H1 (cell line): Measurements from ENCODE around the gene AGAP3. TPM values are rescaled to one million over a fixed set of nuclear protein-coding genes. Genes with fewer than 3 reads are reported as not detected.

Source experiments
- CTCF ChIA-PET: fragments of 300-600 bp; sonication (Branson Sonifier 250); formaldehyde crosslinking; loops from one replicate; lab custom pipeline; 2021; ENCODE audit not compliant: partially characterized antibody; lab: Charles Lee
- POLR2A ChIA-PET: fragments of 300-600 bp; sonication (Branson Sonifier 250); formaldehyde crosslinking; loops from one replicate; lab custom pipeline; 2021; ENCODE audit warnings: inconsistent platforms; ENCODE audit not compliant: partially characterized antibody; lab: Charles Lee
- DNase-seq, 2 experiments: peaks; one replicate each; pipeline versions ENCODE4 v3.0.0 to v3.0.0-alpha.2; 2010 to 2022; ENCODE audit warnings: low spot score in 2 of 2, low read depth in 1 of 2, mixed read lengths in 1 of 2
- FAIRE-seq: peaks from 2 replicates; lab custom pipeline; 2011; peaks lifted over from hg19 to GRCh38; lab: Jason Lieb, UNC
- H2AFZ ChIP-seq: 2 replicates; pipeline ENCODE4 v1.8.1; 2012; ENCODE audit warnings: low read length, inconsistent platforms
- H2AK5ac ChIP-seq: 2 replicates; pipeline ENCODE4 v1.6.1; 2013; ENCODE audit warnings: low read depth, low read length
- H2BK120ac ChIP-seq: replicated peaks from 2 replicates; pipeline ENCODE3; 2013; ENCODE audit warnings: low read depth, low read length, inconsistent platforms
- H2BK12ac ChIP-seq: 2 replicates; pipeline ENCODE4 v1.6.1; 2013; ENCODE audit warnings: low read depth, low read length
- H2BK15ac ChIP-seq: 2 replicates; pipeline ENCODE4 v1.6.1; 2013; ENCODE audit warnings: low read length
- H2BK20ac ChIP-seq: 2 replicates; pipeline ENCODE4 v1.6.1; 2013; ENCODE audit warnings: low read length
- H2BK5ac ChIP-seq: 2 replicates; pipeline ENCODE4 v1.6.1; 2013; ENCODE audit warnings: low read depth, low read length
- H3K14ac ChIP-seq: 2 replicates; pipeline ENCODE4 v1.6.1; 2013; ENCODE audit warnings: inconsistent platforms; ENCODE audit not compliant: insufficient read length
- H3K18ac ChIP-seq: 2 replicates; pipeline ENCODE4 v1.6.1; 2013; ENCODE audit warnings: low read length; ENCODE audit errors: extremely low read depth
- H3K23ac ChIP-seq: 2 replicates; pipeline ENCODE4 v1.6.1; 2013; ENCODE audit warnings: inconsistent platforms; ENCODE audit not compliant: insufficient read length
- H3K23me2 ChIP-seq: 2 replicates; pipeline ENCODE4 v1.6.1; 2013; ENCODE audit warnings: low read depth, low read length
- H3K27ac ChIP-seq: 2 replicates; pipeline ENCODE4 v1.6.1; 2011; ENCODE audit warnings: low read depth, low read length, inconsistent platforms
- H3K27me3 ChIP-seq, 4 experiments: replicated peaks in 1 of 4; 1 replicate in 1 of 4; 2 replicates in 3 of 4; pipeline versions ENCODE4 v1.6.1 to v1.8.1; 2011 to 2013; ENCODE audit warnings: low read length in 3 of 4, mild to moderate bottlenecking in 3 of 4, inconsistent platforms in 2 of 4, mixed read lengths in 2 of 4, moderate library complexity in 1 of 4; ENCODE audit not compliant: control insufficient read depth in 3 of 4, insufficient read depth in 3 of 4; ENCODE audit errors: extremely low read depth in 1 of 4
- H3K36me3 ChIP-seq, 4 experiments: 2 replicates each; pipeline versions ENCODE4 v1.6.1 to v1.8.1; 2011 to 2013; ENCODE audit warnings: mild to moderate bottlenecking in 4 of 4, low read length in 3 of 4, moderate library complexity in 2 of 4, control low read depth in 1 of 4, inconsistent platforms in 1 of 4; ENCODE audit not compliant: insufficient read depth in 4 of 4, control insufficient read depth in 2 of 4
- H3K4ac ChIP-seq: replicated peaks from 2 replicates; pipeline ENCODE3; 2013; ENCODE audit warnings: low read length, low read depth, mixed read lengths, inconsistent platforms; ENCODE audit not compliant: insufficient read length
- H3K4me1 ChIP-seq, 4 experiments: replicated peaks in 1 of 4; 1 replicate in 1 of 4; 2 replicates in 3 of 4; pipeline versions ENCODE4 v1.6.1 to v1.8.1; 2011 to 2013; ENCODE audit warnings: low read length in 3 of 4, inconsistent platforms in 2 of 4, mixed read lengths in 1 of 4; ENCODE audit not compliant: insufficient read depth in 4 of 4, control insufficient read depth in 3 of 4
- H3K4me2 ChIP-seq, 2 experiments: 2 replicates each; pipeline versions ENCODE4 v1.6.1 to v1.8.1; 2011 to 2013; ENCODE audit warnings: low read depth in 2 of 2, low read length in 2 of 2, control low read depth in 1 of 2, inconsistent platforms in 1 of 2, mild to moderate bottlenecking in 1 of 2; ENCODE audit not compliant: insufficient read depth in 1 of 2
- H3K4me3 ChIP-seq, 4 experiments: fragments of 200-600, 300-600 bp in 1 of 4; sonication (generic), shearing (Covaris generic), sonication (Bioruptor Twin) in 1 of 4; 2 replicates each; pipeline versions ENCODE4 v1.5.1 to v1.8.1; 2011 to 2016; ENCODE audit warnings: low read length in 4 of 4, low read depth in 3 of 4, control low read depth in 2 of 4, inconsistent platforms in 2 of 4, mild to moderate bottlenecking in 2 of 4, mixed read lengths in 1 of 4, moderate library complexity in 1 of 4; ENCODE audit not compliant: insufficient read depth in 2 of 4; ENCODE audit errors: extremely low read depth in 1 of 4
- H3K56ac ChIP-seq: replicated peaks from 2 replicates; pipeline ENCODE3; 2013; ENCODE audit warnings: low read depth, mild to moderate bottlenecking, mixed read lengths, low read length, inconsistent platforms; ENCODE audit not compliant: insufficient read length
- H3K79me1 ChIP-seq: 2 replicates; pipeline ENCODE4 v1.6.1; 2013; ENCODE audit warnings: low read depth, low read length, control low read depth
- H3K79me2 ChIP-seq, 2 experiments: 2 replicates each; pipeline versions ENCODE4 v1.6.1 to v1.8.1; 2012 to 2013; ENCODE audit warnings: low read length in 2 of 2, mild to moderate bottlenecking in 2 of 2, inconsistent platforms in 1 of 2; ENCODE audit not compliant: insufficient read depth in 2 of 2, control insufficient read depth in 1 of 2
- H3K9ac ChIP-seq, 4 experiments: replicated peaks in 1 of 4; 1 replicate in 1 of 4; 2 replicates in 3 of 4; pipeline versions ENCODE4 v1.6.1 to v1.8.1; 2011 to 2013; ENCODE audit warnings: low read depth in 3 of 4, low read length in 3 of 4, control low read depth in 2 of 4, mild to moderate bottlenecking in 2 of 4, moderate library complexity in 2 of 4, inconsistent platforms in 1 of 4; ENCODE audit errors: extremely low read depth in 1 of 4
- H3K9me3 ChIP-seq, 2 experiments: 2 replicates each; pipeline versions ENCODE4 v1.6.1 to v1.8.1; 2012 to 2013; ENCODE audit warnings: mild to moderate bottlenecking in 2 of 2, moderate library complexity in 2 of 2, control low read depth in 1 of 2, inconsistent platforms in 1 of 2, low read depth in 1 of 2, low read length in 1 of 2, mixed read lengths in 1 of 2; ENCODE audit not compliant: insufficient read depth in 2 of 2
- H4K20me1 ChIP-seq, 2 experiments: replicated peaks in 1 of 2; 2 replicates each; pipeline versions ENCODE3 to v1.8.1; 2011 to 2013; ENCODE audit warnings: inconsistent platforms in 2 of 2, low read length in 2 of 2, mild to moderate bottlenecking in 1 of 2; ENCODE audit not compliant: insufficient read depth in 2 of 2, control insufficient read depth in 1 of 2
- H4K5ac ChIP-seq: 2 replicates; pipeline ENCODE4 v1.6.1; 2013; ENCODE audit warnings: low read length, low read depth, mixed read lengths, inconsistent platforms; ENCODE audit not compliant: insufficient read length
- H4K8ac ChIP-seq: 2 replicates; pipeline ENCODE4 v1.8.0; 2013; ENCODE audit warnings: mild to moderate bottlenecking, moderate library complexity, low read length, inconsistent platforms; ENCODE audit not compliant: insufficient read depth; ENCODE audit errors: extremely low read depth
- H4K91ac ChIP-seq: replicated peaks from 2 replicates; pipeline ENCODE3; 2013; ENCODE audit warnings: low read length, mixed read lengths, inconsistent platforms; ENCODE audit not compliant: insufficient read length
- BCL11A ChIP-seq, 2 experiments: IDR thresholded peaks; one replicate each; pipeline ENCODE4 v1.6.1; 2011; ENCODE audit warnings: low read depth in 2 of 2, low read length in 2 of 2, mild to moderate bottlenecking in 2 of 2
- CBX5 ChIP-seq: fragments of 300-800, 300-1000 bp; sonication (generic); IDR thresholded peaks from 2 replicates; pipeline ENCODE4 v1.7.1; 2016; ENCODE audit warnings: antibody characterized with exemption, low read length, low read depth
- MAFK ChIP-seq: IDR thresholded peaks from 2 replicates; pipeline ENCODE4 v1.6.1; 2012; ENCODE audit warnings: low read depth, mild to moderate bottlenecking, improper control_type of control experiment, low read length
- PHF8 ChIP-seq: fragments of 200-600 bp; sonication (generic); conservative IDR thresholded peaks from 2 replicates; pipeline ENCODE4 v1.7.1; 2012; ENCODE audit warnings: low read depth, mild to moderate bottlenecking, inconsistent platforms, low read length, moderate library complexity
- WGBS, 2 experiments: shearing (Covaris generic) in 1 of 2; methylation state at CpG; one replicate each; pipeline versions ENCODE4 v1.1.6 to v1.1.7; 2013 to 2015; ENCODE audit warnings: low lambda C conversion rate in 2 of 2, mixed read lengths in 2 of 2, inconsistent platforms in 1 of 2, low coverage in 1 of 2, missing lambda C conversion rate in 1 of 2; ENCODE audit not compliant: insufficient replicate concordance in 2 of 2, insufficient coverage in 1 of 2, insufficient read length in 1 of 2; ENCODE audit errors: extremely low coverage in 1 of 2, missing lambda C conversion rate in 1 of 2; 5-methylcytosine and 5-hydroxymethylcytosine counted together
- polyA plus RNA-seq, 7 experiments: library from polyadenylated mRNA; depleted of rRNA in 3 of 7; stranded (reverse) in 5 of 7; unstranded in 2 of 7; fragments of >200 nt in 5 of 7; fragments of 200-250 nt in 2 of 7; gene quantifications; 1 replicate in 5 of 7; 2 replicates in 1 of 7; 4 replicates in 1 of 7; pipeline versions ENCODE4 v1.2.1 to v1.2.3, GENCODE V29; 2011 to 2013; ENCODE audit warnings: missing spikeins in 2 of 7, mixed read lengths in 2 of 7
- total RNA-seq: library from RNA; stranded (reverse); fragmentation: NEBNext Ultra II Directional; extraction: Animal tissue kit (Norgen Biotek cat#: 25700); gene quantifications from 2 replicates; pipeline ENCODE4 v1.2.1, GENCODE V29; 2021
- TF ChIP-seq, protein P1 (sequence below), 3 experiments: IDR thresholded peaks; 1 replicate in 2 of 3; 2 replicates in 1 of 3; pipeline versions ENCODE4 v1.5.1 to v1.6.1; 2011; ENCODE audit warnings: low read length in 3 of 3, mild to moderate bottlenecking in 3 of 3, inconsistent platforms in 2 of 3, low read depth in 1 of 3, moderate library complexity in 1 of 3; ENCODE audit not compliant: insufficient read depth in 1 of 3; ENCODE audit errors: control extremely low read depth in 1 of 3
- TF ChIP-seq, protein P2 (sequence below): IDR thresholded peaks from 2 replicates; pipeline ENCODE4 v1.6.1; 2012; ENCODE audit warnings: low read length, inconsistent platforms

The AGAP3 gene
- total and polyA plus RNA-seq, 2 of the 8 experiments (the other 6 are each of a cell fraction or from before 2014, with no cell fraction given): 66.4 to 120 TPM

DNA sequence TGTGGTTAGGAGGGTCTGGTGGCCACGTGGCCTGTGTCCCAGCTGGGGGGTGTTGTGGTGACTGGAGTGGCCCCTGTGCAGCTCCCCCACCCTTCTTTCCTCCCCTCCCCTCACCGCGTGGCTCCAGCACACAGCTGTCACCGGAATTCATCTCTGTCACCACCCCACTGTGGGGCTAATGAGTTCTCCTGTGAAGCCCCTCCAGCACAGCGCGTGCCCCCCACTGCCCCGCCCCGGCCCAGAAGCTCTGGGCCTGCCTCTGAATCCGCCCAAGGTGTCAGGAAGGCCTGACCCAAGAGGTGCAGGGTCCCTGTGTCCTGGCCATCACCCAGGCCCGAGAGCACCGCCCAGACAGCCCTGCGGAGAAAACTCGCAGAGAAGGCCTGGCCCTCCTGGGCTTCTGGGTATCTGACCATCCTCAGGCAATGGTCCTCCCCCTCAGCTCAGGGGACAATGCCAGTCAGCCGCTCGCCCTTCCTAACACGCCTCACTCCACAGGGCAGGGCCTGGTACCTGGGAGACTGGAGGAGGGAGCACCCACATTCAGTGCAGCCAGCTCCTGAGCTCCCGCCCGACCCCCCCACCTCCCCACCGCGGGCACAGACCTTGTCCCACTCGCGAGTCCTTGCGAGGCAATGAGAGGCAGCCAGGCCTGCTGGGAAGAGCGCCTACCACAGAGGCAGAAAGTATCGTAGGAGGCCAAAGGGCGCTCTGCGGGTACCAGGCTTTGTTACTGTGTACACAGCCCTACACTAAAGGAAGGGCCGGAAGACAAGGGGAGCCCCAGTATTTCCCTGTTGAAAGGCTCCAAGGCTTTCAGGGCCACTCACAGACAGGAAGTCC is 43.1 kb downstream of the AGAP3 start:
- Histone ChIP-seq H2BK20ac (no peak overlapping the region), H4K5ac (no peak overlapping the region), H3K27me3 (peaks cover 0 to 13% (median 4%) of the 10 kb centered on the region in 4 experiments; a peak in 5 of 7 replicates), H3K18ac (no peak overlapping the region), H3K14ac (no peak overlapping the region), H4K20me1 (peaks cover 8 to 24% of the 10 kb centered on the region in 2 experiments), H3K36me3 (peaks cover 0 to 5% (median 2%) of the 10 kb centered on the region in 4 experiments; a peak in 4 of 8 replicates), H3K4ac (no peak overlapping the region), H3K9ac (no peak overlapping the region), H2BK5ac (no peak overlapping the region), H2AFZ (no peak overlapping the region), H3K56ac (no peak overlapping the region), H2BK120ac (no peak overlapping the region), H2BK12ac (no peak overlapping the region), H3K4me2 (no peak overlapping the region), H4K91ac (no peak overlapping the region), H3K79me2 (no peaks in the 10 kb centered on the region), H2AK5ac (no peak overlapping the region), H2BK15ac (no peak overlapping the region), H3K79me1 (no peaks in the 10 kb centered on the region), H3K9me3 (no peaks in the 10 kb centered on the region), H4K8ac (no peak overlapping the region; the same call in 1 of the 2 replicates), H3K4me3 (no peak overlapping the region), H3K4me1 (peaks cover 0 to 14% (median 7%) of the 10 kb centered on the region in 4 experiments; a peak in 6 of 7 replicates), H3K23ac (no peak overlapping the region), H3K27ac (no peak overlapping the region), H3K23me2 (peaks cover 5% of the 10 kb centered on the region; the same call in 1 of the 2 replicates)
- POLR2A ChIA-PET: interaction anchor here (0.7 to 1.2 kb wide), 3 partner anchors 10 to 111 kb away, joined by 3 read pairs; no protein-coding TSS in a partner anchor
- DNase-seq: no peak
- CTCF ChIA-PET: interaction anchor here (0.6 to 11.7 kb wide), 13 partner anchors 11 to 331 kb away, joined by 3 to 197 read pairs (median 3); no protein-coding TSS in a partner anchor
- 94% methylated on average over 20 of the region's 28 CpGs; no CpG with 5 or more reads in 1 of the 2 experiments for WGBS, 2 experiments
- no peak for FAIRE-seq
- TF ChIP-seq, protein P1, sequence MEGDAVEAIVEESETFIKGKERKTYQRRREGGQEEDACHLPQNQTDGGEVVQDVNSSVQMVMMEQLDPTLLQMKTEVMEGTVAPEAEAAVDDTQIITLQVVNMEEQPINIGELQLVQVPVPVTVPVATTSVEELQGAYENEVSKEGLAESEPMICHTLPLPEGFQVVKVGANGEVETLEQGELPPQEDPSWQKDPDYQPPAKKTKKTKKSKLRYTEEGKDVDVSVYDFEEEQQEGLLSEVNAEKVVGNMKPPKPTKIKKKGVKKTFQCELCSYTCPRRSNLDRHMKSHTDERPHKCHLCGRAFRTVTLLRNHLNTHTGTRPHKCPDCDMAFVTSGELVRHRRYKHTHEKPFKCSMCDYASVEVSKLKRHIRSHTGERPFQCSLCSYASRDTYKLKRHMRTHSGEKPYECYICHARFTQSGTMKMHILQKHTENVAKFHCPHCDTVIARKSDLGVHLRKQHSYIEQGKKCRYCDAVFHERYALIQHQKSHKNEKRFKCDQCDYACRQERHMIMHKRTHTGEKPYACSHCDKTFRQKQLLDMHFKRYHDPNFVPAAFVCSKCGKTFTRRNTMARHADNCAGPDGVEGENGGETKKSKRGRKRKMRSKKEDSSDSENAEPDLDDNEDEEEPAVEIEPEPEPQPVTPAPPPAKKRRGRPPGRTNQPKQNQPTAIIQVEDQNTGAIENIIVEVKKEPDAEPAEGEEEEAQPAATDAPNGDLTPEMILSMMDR (IDR thresholded peaks at IDR 0.05; ENCODE audit: control extremely low read depth in 1 of 3, insufficient read depth in 1 of 3, low read depth in 1 of 3, low read length in 3 of 3): no peak
- TF ChIP-seq MAFK: no peak
- TF ChIP-seq CBX5: no peak
- TF ChIP-seq, protein P2, sequence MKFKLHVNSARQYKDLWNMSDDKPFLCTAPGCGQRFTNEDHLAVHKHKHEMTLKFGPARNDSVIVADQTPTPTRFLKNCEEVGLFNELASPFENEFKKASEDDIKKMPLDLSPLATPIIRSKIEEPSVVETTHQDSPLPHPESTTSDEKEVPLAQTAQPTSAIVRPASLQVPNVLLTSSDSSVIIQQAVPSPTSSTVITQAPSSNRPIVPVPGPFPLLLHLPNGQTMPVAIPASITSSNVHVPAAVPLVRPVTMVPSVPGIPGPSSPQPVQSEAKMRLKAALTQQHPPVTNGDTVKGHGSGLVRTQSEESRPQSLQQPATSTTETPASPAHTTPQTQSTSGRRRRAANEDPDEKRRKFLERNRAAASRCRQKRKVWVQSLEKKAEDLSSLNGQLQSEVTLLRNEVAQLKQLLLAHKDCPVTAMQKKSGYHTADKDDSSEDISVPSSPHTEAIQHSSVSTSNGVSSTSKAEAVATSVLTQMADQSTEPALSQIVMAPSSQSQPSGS: no peak
- TF ChIP-seq BCL11A (IDR thresholded peaks at IDR 0.05; ENCODE audit: low read depth in 2 of 2, low read length in 2 of 2): no peak
- no peak for TF ChIP-seq PHF8
